SH-SY5Y (cell line): ENCODE measurements around the gene PBX3.

Experiments
- GATA2 ChIP-seq: IDR thresholded peaks from 2 replicates; pipeline ENCODE4 v1.6.1; 2011; ENCODE audit warnings: mild to moderate bottlenecking, low read depth, low read length
- GATA3 ChIP-seq: IDR thresholded peaks from 2 replicates; pipeline ENCODE4 v1.6.1; 2011; ENCODE audit warnings: low read depth, mild to moderate bottlenecking, low read length, moderate library complexity

GRCh38 chr9:125894566-125894965 is 147.4 kb downstream of the PBX3 start:
- no peak for TF ChIP-seq GATA3
- TF ChIP-seq GATA2: no peak
